CD8-positive, alpha-beta memory T cell (primary cell): Measurements from ENCODE around the gene POU2F1. TPM values are rescaled to one million over a fixed set of nuclear protein-coding genes. Genes with fewer than 3 reads are reported as not detected.

Source experiments
- CTCF ChIA-PET: fragments of 350-600 bp; sonication (Branson Sonifier 250); formaldehyde crosslinking; loops from one replicate; lab custom pipeline; 2021; ENCODE audit warnings: antibody characterized with exemption; lab: Charles Lee
- POLR2A ChIA-PET: fragments of 350-600 bp; sonication (Branson Sonifier 250); formaldehyde crosslinking; loops from one replicate; lab custom pipeline; 2021; ENCODE audit warnings: antibody characterized with exemption; lab: Charles Lee
- DNase-seq, 5 donors: peaks; one replicate each; pipeline versions ENCODE4 v3.0.0 to v3.0.0-alpha.2; 2020 to 2022; ENCODE audit warnings: mixed read lengths in 1 of 5
- H3K27ac ChIP-seq: one replicate; pipeline ENCODE4 v1.7.0; 2013; ENCODE audit warnings: low read depth, mild to moderate bottlenecking, low read length, moderate library complexity
- H3K27me3 ChIP-seq: 2 replicates; pipeline ENCODE4 v1.7.0; 2013; ENCODE audit warnings: low read length, mild to moderate bottlenecking; ENCODE audit not compliant: insufficient read depth, poor library complexity, severe bottlenecking
- H3K36me3 ChIP-seq: 2 replicates; pipeline ENCODE4 v1.7.0; 2013; ENCODE audit warnings: mild to moderate bottlenecking, low read length, moderate library complexity; ENCODE audit not compliant: insufficient read depth
- H3K4me1 ChIP-seq: 2 replicates; pipeline ENCODE4 v1.7.0; 2013; ENCODE audit warnings: mild to moderate bottlenecking, low read length, moderate library complexity; ENCODE audit not compliant: insufficient read depth
- H3K4me3 ChIP-seq: 2 replicates; pipeline ENCODE4 v1.7.0; 2013; ENCODE audit warnings: mild to moderate bottlenecking, low read length
- H3K9me3 ChIP-seq: 2 replicates; pipeline ENCODE4 v1.7.0; 2013; ENCODE audit warnings: mild to moderate bottlenecking, low read length
- H3K27ac Mint-ChIP-seq, 8 donors: one replicate each; pipeline ENCODE4 v1.8.0; 2020 to 2021; ENCODE audit warnings: mixed read lengths in 8 of 8, mild to moderate bottlenecking in 6 of 8, inconsistent platforms in 3 of 8, moderate library complexity in 3 of 8
- H3K27me3 Mint-ChIP-seq, 2 donors: one replicate each; pipeline ENCODE4 v1.8.0; 2020 to 2021; ENCODE audit warnings: mixed read lengths in 2 of 2, mild to moderate bottlenecking in 1 of 2, moderate library complexity in 1 of 2
- H3K36me3 Mint-ChIP-seq, 3 donors: one replicate each; pipeline ENCODE4 v1.8.0; 2020 to 2021; ENCODE audit warnings: mixed read lengths in 3 of 3, inconsistent platforms in 1 of 3, mild to moderate bottlenecking in 1 of 3
- H3K4me1 Mint-ChIP-seq, 3 donors: one replicate each; pipeline ENCODE4 v1.8.0; 2020 to 2021; ENCODE audit warnings: mixed read lengths in 3 of 3, inconsistent platforms in 1 of 3, mild to moderate bottlenecking in 1 of 3
- H3K4me3 Mint-ChIP-seq, 7 donors: one replicate each; pipeline ENCODE4 v1.8.0; 2020 to 2021; ENCODE audit warnings: mixed read lengths in 7 of 7, mild to moderate bottlenecking in 6 of 7, moderate library complexity in 4 of 7, inconsistent platforms in 2 of 7
- H3K9me3 Mint-ChIP-seq, 5 donors: one replicate each; pipeline ENCODE4 v1.8.0; 2020 to 2022; ENCODE audit warnings: mixed read lengths in 5 of 5, mild to moderate bottlenecking in 3 of 5, moderate library complexity in 2 of 5, inconsistent platforms in 1 of 5
- polyA plus RNA-seq: library from polyadenylated mRNA; unstranded; fragments of 300-500 nt; fragmentation: Illumina TruSeq; gene quantifications from one replicate; pipeline ENCODE4 v1.2.3, GENCODE V29; 2021
- total RNA-seq, 2 experiments: library from RNA; stranded (reverse); gene quantifications; one replicate each; pipeline ENCODE4 v1.2.3, GENCODE V29; 2021

POU2F1 gene
- total and polyA plus RNA-seq, 3 experiments from 2014 or later = 11.8 to 13.5 (median 12.3) TPM

DNA sequence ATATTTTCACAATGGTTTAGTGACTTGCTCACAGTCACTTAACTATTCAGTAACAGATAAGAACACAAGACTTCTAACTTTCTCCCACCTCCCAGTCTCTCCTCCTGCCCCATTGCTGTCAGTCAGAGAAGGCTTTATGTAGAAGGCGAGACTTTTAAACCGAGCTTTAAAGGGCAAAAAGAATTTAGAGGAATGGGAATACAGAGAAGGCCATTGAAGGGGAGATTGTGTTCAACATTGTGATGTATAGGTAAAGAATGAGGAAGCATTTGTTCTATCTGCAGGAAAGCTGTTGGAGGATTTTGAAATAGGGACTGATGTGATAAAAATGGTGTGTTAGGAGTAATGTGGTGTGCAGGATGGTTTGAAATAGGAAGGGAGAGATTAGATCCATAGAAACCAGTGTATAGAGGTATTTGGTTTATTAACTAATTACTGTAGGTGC is 7.3 kb downstream of the POU2F1 start:
- Mint-ChIP-seq H3K4me3 (no peak overlapping the region), H3K27me3 (no peaks in the 10 kb centered on the region), H3K4me1 (peaks cover 34 to 77% (median 70%) of the 10 kb centered on the region in 3 donors), H3K36me3 (peaks cover 0 to 3% (median 0%) of the 10 kb centered on the region in 3 donors), H3K9me3 (no peaks in the 10 kb centered on the region), H3K27ac (no peak overlapping the region)
- Histone ChIP-seq H3K4me1 (peaks cover 25% of the 10 kb centered on the region), H3K36me3 (no peaks in the 10 kb centered on the region), H3K4me3 (no peak overlapping the region), H3K27ac (no peak overlapping the region), H3K27me3 (no peaks in the 10 kb centered on the region), H3K9me3 (no peaks in the 10 kb centered on the region)
- POLR2A ChIA-PET = no interaction called here
- CTCF ChIA-PET = no interaction called here
- no peak for DNase-seq

DNA sequence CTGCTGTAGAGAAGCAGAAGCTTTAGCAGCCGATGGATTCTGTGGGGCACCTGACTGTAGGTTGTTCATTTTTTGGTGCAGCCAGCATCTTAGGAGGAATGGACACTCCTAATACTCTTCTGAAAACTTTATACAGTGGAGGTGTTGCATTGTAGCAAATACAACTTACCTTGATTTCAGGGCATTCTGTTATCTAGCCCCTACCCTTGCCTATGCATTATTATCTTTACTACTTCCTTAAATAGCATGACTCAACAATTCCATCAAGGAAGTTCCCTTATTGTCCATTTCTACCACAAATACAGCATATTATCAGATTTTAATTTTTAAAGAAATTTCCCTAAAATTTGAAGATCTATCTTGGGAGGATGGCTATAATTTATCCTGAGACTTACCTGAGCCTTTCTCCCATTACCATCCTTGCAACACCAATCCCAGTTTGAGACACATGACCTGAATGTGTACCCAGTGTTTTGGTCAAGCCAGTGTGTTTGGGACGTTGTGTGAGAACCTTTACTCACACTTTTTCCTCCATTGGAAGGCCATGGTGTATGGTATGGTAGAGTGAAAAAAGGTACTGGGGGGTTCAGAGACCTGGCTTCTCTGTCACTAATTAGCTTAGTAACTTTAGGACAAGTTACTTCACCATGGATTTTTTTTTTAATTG is 9.2 kb downstream of the POU2F1 start:
- DNase-seq = no peak
- Histone ChIP-seq H3K9me3 (no peaks in the 10 kb centered on the region), H3K27me3 (no peaks in the 10 kb centered on the region), H3K4me3 (no peak overlapping the region), H3K27ac (no peak overlapping the region), H3K4me1 (peaks cover 13% of the 10 kb centered on the region), H3K36me3 (no peaks in the 10 kb centered on the region)
- H3K27ac Mint-ChIP-seq = no peak overlapping the region
- peaks cover 0 to 3% (median 0%) of the 10 kb centered on the region in 3 donors for H3K36me3 Mint-ChIP-seq
- H3K9me3 Mint-ChIP-seq = no peaks in the 10 kb centered on the region
- H3K27me3 Mint-ChIP-seq = no peaks in the 10 kb centered on the region
- ChIA-PET CTCF (interaction anchor here (0.9 to 1.3 kb wide), 3 partner anchors 10 to 310 kb away, joined by 3 to 5 read pairs (median 3); partner anchors contain the start of gene POU2F1), POLR2A (interaction anchor here (0.5 kb wide), 1 partner anchor 15 kb away, joined by 3 read pairs; no protein-coding TSS in a partner anchor)
- H3K4me1 Mint-ChIP-seq = peaks cover 31 to 76% (median 68%) of the 10 kb centered on the region in 3 donors
- H3K4me3 Mint-ChIP-seq = no peak overlapping the region

GRCh38 chr1:167230437-167230836 is 9.8 kb downstream of the POU2F1 start:
- H3K36me3 ChIP-seq = no peaks in the 10 kb centered on the region
- no peaks in the 10 kb centered on the region for H3K27me3 ChIP-seq
- no peak overlapping the region for H3K27ac ChIP-seq
- Mint-ChIP-seq H3K36me3 (no peaks in the 10 kb centered on the region), H3K27ac (no peak overlapping the region), H3K9me3 (no peaks in the 10 kb centered on the region), H3K27me3 (no peaks in the 10 kb centered on the region), H3K4me1 (peaks cover 33 to 77% (median 68%) of the 10 kb centered on the region in 3 donors), H3K4me3 (no peak overlapping the region)
- H3K9me3 ChIP-seq = no peaks in the 10 kb centered on the region
- H3K4me1 ChIP-seq = peaks cover 19% of the 10 kb centered on the region
- H3K4me3 ChIP-seq = no peak overlapping the region
- POLR2A ChIA-PET = interaction anchor here (0.5 kb wide), 1 partner anchor 14 kb away, joined by 3 read pairs; no protein-coding TSS in a partner anchor
- CTCF ChIA-PET = interaction anchor here (1.0 to 1.3 kb wide), 3 partner anchors 10 to 309 kb away, joined by 3 to 5 read pairs (median 3); partner anchors contain the start of gene POU2F1
- no peak for DNase-seq

GRCh38 chr1:167231873-167232450 is 11.3 kb downstream of the POU2F1 start:
- Mint-ChIP-seq H3K9me3 (no peaks in the 10 kb centered on the region), H3K4me1 (peaks cover 31 to 74% (median 64%) of the 10 kb centered on the region in 3 donors), H3K27me3 (no peaks in the 10 kb centered on the region), H3K4me3 (no peak overlapping the region), H3K36me3 (no peaks in the 10 kb centered on the region), H3K27ac (no peak overlapping the region)
- Histone ChIP-seq H3K27me3 (no peaks in the 10 kb centered on the region), H3K36me3 (no peaks in the 10 kb centered on the region), H3K4me3 (no peak overlapping the region), H3K4me1 (peaks cover 21% of the 10 kb centered on the region), H3K27ac (no peak overlapping the region), H3K9me3 (no peaks in the 10 kb centered on the region)
- CTCF ChIA-PET = interaction anchor here (1.0 to 3.8 kb wide), 3 partner anchors 10 to 173 kb away, joined by 4 to 20 read pairs (median 6); partner anchors contain the start of gene POU2F1
- POLR2A ChIA-PET = interaction anchor here (1.5 to 1.9 kb wide), 2 partner anchors 10 to 12 kb away, joined by 3 to 9 read pairs; no protein-coding TSS in a partner anchor
- no peak for DNase-seq

GRCh38 chr1:167232801-167233200 is 12.1 kb downstream of the POU2F1 start:
- H3K36me3 ChIP-seq = no peaks in the 10 kb centered on the region
- no peak overlapping the region for H3K27ac Mint-ChIP-seq
- no peak overlapping the region for H3K4me3 Mint-ChIP-seq
- H3K4me1 Mint-ChIP-seq = peaks cover 34 to 74% (median 60%) of the 10 kb centered on the region in 3 donors
- ChIA-PET POLR2A (interaction anchor here (1.5 to 1.9 kb wide), 2 partner anchors 10 to 13 kb away, joined by 3 to 9 read pairs; no protein-coding TSS in a partner anchor), CTCF (interaction anchor here (0.7 to 3.8 kb wide), 4 partner anchors 11 to 179 kb away, joined by 3 to 20 read pairs (median 5); partner anchors contain the start of gene POU2F1)
- no peaks in the 10 kb centered on the region for H3K36me3 Mint-ChIP-seq
- H3K4me1 ChIP-seq = peaks cover 21% of the 10 kb centered on the region
- H3K27me3 Mint-ChIP-seq = no peaks in the 10 kb centered on the region
- no peak overlapping the region for H3K4me3 ChIP-seq
- DNase-seq = no peak
- H3K27ac ChIP-seq = no peak overlapping the region
- H3K9me3 Mint-ChIP-seq = no peaks in the 10 kb centered on the region
- H3K9me3 ChIP-seq = no peaks in the 10 kb centered on the region
- H3K27me3 ChIP-seq = no peaks in the 10 kb centered on the region

DNA sequence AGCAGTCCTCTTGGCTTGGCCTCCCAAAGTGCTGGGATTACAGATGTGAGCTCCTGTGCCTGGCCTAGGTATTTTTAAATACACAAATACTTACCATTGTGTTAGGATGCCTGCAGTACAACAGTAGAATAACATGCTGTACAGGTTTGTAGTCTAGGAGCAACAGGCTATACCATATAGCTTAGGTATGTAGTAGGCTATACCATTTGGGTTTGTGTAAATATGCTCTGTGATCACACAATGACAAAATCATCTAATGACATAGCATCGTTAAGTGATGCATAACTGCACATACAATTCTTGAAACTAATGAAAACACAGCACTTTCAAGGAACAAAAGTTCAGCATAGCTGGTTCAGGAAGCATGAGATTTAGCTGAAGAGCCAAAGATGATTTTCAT is 12.7 kb downstream of the POU2F1 start:
- Mint-ChIP-seq H3K27ac (no peak overlapping the region), H3K9me3 (no peaks in the 10 kb centered on the region), H3K27me3 (no peaks in the 10 kb centered on the region), H3K36me3 (no peaks in the 10 kb centered on the region), H3K4me1 (peaks cover 31 to 71% (median 57%) of the 10 kb centered on the region in 3 donors), H3K4me3 (no peak overlapping the region)
- H3K27ac ChIP-seq = no peak overlapping the region
- H3K27me3 ChIP-seq = no peaks in the 10 kb centered on the region
- peaks cover 21% of the 10 kb centered on the region for H3K4me1 ChIP-seq
- DNase-seq = no peak
- ChIA-PET POLR2A (interaction anchor here (0.7 to 1.9 kb wide), 3 partner anchors 11 to 323 kb away, joined by 3 to 9 read pairs (median 5); no protein-coding TSS in a partner anchor), CTCF (interaction anchor here (0.7 to 3.8 kb wide), 4 partner anchors 11 to 178 kb away, joined by 3 to 20 read pairs (median 5); partner anchors contain the start of gene POU2F1)
- H3K4me3 ChIP-seq = no peak overlapping the region
- no peaks in the 10 kb centered on the region for H3K36me3 ChIP-seq
- H3K9me3 ChIP-seq = no peaks in the 10 kb centered on the region

DNA sequence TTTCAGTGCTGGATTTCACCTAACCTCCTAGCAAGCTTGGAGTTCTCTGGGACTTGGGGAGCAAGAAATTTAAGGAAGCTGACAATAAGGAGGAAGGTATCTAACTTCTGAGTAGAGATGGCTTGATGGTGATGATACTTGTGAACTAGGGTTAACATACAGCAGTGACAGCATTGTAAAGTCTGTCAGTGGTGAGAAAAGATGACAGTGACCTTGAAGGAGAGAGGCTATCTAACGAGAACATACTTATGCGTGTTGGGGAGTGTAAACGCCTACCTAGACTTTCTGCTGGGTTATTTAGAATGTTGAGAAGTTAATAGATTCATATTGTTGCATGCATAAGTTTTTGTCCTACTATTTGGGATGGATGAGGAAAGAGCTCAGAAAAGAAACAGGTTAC is 16.3 kb downstream of the POU2F1 start:
- H3K4me1 ChIP-seq = peaks cover 9% of the 10 kb centered on the region
- no peak overlapping the region for H3K4me3 Mint-ChIP-seq
- no peaks in the 10 kb centered on the region for H3K27me3 ChIP-seq
- no peak overlapping the region for H3K4me3 ChIP-seq
- ChIA-PET CTCF (no interaction called here), POLR2A (no interaction called here)
- H3K4me1 Mint-ChIP-seq = peaks cover 22 to 52% (median 48%) of the 10 kb centered on the region in 3 donors
- no peak overlapping the region for H3K27ac Mint-ChIP-seq
- H3K9me3 ChIP-seq = no peaks in the 10 kb centered on the region
- H3K27ac ChIP-seq = no peak overlapping the region
- no peaks in the 10 kb centered on the region for H3K27me3 Mint-ChIP-seq
- DNase-seq = no peak
- H3K9me3 Mint-ChIP-seq = no peaks in the 10 kb centered on the region
- H3K36me3 ChIP-seq = no peaks in the 10 kb centered on the region
- H3K36me3 Mint-ChIP-seq = no peaks in the 10 kb centered on the region
